Suprapubic skin (tissue), 4 donors: ENCODE results near the gene TNFAIP8L2. TPM values are rescaled to one million over a fixed set of nuclear protein-coding genes. Genes with fewer than 3 reads are reported as not detected.

Source experiments
- DNase-seq, 2 donors: peaks; one replicate each; pipeline ENCODE4 v3.0.0-alpha.2; 2019; ENCODE audit warnings: low spot score in 2 of 2
- H3K27ac ChIP-seq: fragments of 200-600 bp; sonication (generic); one replicate; pipeline ENCODE4 v1.5.1; 2019
- H3K27me3 ChIP-seq: fragments of 200-600 bp; sonication (generic); one replicate; pipeline ENCODE4 v1.5.1; 2019
- H3K36me3 ChIP-seq: fragments of 200-600 bp; sonication (generic); one replicate; pipeline ENCODE4 v1.5.1; 2019
- H3K4me1 ChIP-seq: fragments of 200-600 bp; sonication (generic); one replicate; pipeline ENCODE4 v1.5.1; 2019
- H3K4me3 ChIP-seq: fragments of 200-600 bp; sonication (generic); one replicate; pipeline ENCODE4 v1.5.1; 2019; ENCODE audit warnings: mild to moderate bottlenecking
- H3K9me3 ChIP-seq: fragments of 200-600 bp; sonication (generic); one replicate; pipeline ENCODE4 v1.5.1; 2019
- EP300 ChIP-seq: sonication (generic); formaldehyde crosslinking; IDR thresholded peaks from one replicate; pipeline ENCODE4 v1.6.1; 2017; ENCODE audit warnings: antibody characterized with exemption
- POLR2A ChIP-seq, 2 donors: fragments of 450-650 bp; IDR thresholded peaks; one replicate each; pipeline ENCODE4 v1.6.1; 2017; ENCODE audit warnings: antibody characterized with exemption in 2 of 2, mild to moderate bottlenecking in 2 of 2, moderate library complexity in 2 of 2
- POLR2AphosphoS5 ChIP-seq, 3 donors: sonication (generic); formaldehyde crosslinking; IDR thresholded peaks; one replicate each; pipeline ENCODE4 v1.6.1; 2017; ENCODE audit warnings: antibody characterized with exemption in 3 of 3
- WGBS: methylation state at CpG from one replicate; pipeline ENCODE4 v1.1.5; 2018; 5-methylcytosine and 5-hydroxymethylcytosine counted together
- total RNA-seq, 4 donors: library from RNA; depleted of rRNA; stranded (reverse); fragments of >200 nt; gene quantifications; one replicate each; pipeline ENCODE4 v1.1.0, GENCODE V29; 2016
- TF ChIP-seq, protein P1 (sequence below), 2 donors: fragments of 200-600 bp in 1 of 2; fragments of 450-650 bp in 1 of 2; sonication (generic) in 1 of 2; IDR thresholded peaks; one replicate each; pipeline ENCODE4 v1.5.1; 2016 to 2019; ENCODE audit warnings: antibody characterized with exemption in 2 of 2, mild to moderate bottlenecking in 1 of 2, moderate library complexity in 1 of 2

TNFAIP8L2 gene
- total RNA-seq, 4 donors from 2014 or later = 1.0 to 2.5 (median 1.5) TPM

DNA sequence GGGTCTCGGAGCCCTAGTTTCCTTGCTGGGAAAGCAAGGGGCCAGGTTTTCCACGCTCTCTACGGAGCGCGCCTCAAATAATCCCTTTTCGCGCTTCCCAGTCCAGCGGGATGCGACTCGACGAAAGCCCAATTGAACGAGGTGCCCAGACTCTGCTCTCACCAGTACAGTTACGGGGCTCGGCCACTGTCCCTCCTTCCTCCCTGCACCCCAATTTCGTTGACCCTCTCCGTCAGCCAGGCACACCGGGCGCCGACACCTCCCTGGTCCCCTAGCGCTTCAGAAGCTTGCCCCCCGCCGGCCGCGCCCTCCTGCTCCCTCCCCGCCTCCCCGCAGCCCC is 10.4 kb upstream of the TNFAIP8L2 start:
- no peaks in the 10 kb centered on the region for H3K27me3 ChIP-seq
- TF ChIP-seq, protein P1, sequence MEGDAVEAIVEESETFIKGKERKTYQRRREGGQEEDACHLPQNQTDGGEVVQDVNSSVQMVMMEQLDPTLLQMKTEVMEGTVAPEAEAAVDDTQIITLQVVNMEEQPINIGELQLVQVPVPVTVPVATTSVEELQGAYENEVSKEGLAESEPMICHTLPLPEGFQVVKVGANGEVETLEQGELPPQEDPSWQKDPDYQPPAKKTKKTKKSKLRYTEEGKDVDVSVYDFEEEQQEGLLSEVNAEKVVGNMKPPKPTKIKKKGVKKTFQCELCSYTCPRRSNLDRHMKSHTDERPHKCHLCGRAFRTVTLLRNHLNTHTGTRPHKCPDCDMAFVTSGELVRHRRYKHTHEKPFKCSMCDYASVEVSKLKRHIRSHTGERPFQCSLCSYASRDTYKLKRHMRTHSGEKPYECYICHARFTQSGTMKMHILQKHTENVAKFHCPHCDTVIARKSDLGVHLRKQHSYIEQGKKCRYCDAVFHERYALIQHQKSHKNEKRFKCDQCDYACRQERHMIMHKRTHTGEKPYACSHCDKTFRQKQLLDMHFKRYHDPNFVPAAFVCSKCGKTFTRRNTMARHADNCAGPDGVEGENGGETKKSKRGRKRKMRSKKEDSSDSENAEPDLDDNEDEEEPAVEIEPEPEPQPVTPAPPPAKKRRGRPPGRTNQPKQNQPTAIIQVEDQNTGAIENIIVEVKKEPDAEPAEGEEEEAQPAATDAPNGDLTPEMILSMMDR (IDR thresholded peaks at IDR 0.05) = no peak
- no peak for TF ChIP-seq POLR2A (IDR thresholded peaks at IDR 0.05)
- no peak for TF ChIP-seq POLR2AphosphoS5 (IDR thresholded peaks at IDR 0.05)
- TF ChIP-seq EP300 = no peak
- under 1% methylated on average over 22 of the region's 26 CpGs for WGBS
- no peak for DNase-seq
- peak overlapping the region; percentile 79 for H3K27ac ChIP-seq
- peaks cover 5% of the 10 kb centered on the region for H3K36me3 ChIP-seq
- H3K4me1 ChIP-seq = peaks cover 27% of the 10 kb centered on the region
- no peaks in the 10 kb centered on the region for H3K9me3 ChIP-seq
- peak overlapping the region; percentile 91 for H3K4me3 ChIP-seq

DNA sequence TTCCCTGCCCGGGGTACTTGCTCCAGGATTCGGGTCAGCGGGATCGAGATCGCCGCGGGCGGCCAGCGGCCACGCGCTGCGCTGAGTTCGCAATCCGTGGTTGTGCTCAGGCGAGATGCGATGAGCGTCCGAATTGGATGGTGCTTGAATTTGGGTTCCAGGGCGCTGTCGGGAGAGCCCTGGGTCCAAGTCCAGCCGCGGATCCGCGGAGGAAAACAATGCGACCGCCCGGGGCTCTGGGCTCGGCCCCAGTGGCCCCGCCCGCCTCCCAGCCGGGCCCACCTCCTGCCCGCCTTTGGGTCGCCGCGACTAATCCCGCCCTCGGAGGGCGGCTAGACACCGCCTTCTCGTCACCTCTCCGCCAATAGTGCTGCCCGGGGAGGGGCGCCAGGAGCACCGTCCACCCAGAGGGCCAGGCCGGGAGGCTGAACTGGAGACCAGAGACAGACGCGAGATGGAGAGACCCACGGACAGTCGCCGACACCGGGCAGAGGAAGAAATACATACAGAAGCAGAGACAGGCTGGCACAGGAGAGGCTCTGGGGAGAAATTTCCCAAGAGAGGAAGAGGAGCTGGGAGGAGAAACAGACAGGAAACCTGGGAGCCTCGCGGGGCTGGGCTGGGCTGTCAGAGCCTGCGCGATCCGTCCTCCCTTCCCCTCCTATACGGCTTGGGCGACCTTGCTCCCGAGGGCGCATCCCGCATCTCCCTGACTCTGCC is 9.9 kb upstream of the TNFAIP8L2 start, which contains the start of gene SEMA6C:
SEMA6C (minus strand) TSS at position 220 of the 720 bp plus-strand sequence. CDS start 4,010 bp downstream, outside the sequence.
- H3K4me1 ChIP-seq = peaks cover 27% of the 10 kb centered on the region
- WGBS = under 1% methylated on average over 26 of the region's 61 CpGs

DNA sequence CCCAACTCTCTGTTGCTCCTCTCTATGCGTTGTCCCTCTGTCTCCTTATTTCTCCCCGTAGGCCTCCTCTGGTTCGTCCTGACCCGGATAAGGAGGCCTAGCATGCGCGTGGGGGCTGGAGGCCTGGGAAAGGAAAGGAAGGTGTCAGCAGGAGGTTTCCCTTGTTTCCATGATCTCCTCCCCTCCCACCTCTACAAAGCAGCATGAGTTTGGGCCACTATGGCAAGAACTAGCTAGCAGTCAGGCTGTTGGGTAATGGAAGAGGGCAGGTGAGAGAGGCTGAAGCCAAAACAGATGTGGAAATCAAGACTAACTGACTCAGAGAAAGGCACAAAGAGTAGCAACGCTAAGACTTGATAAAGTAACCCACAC is 9.3 kb upstream of the TNFAIP8L2 start:
- H3K27me3 ChIP-seq = no peaks in the 10 kb centered on the region
- H3K9me3 ChIP-seq = no peaks in the 10 kb centered on the region
- peak overlapping the region; percentile 79 for H3K27ac ChIP-seq
- TF ChIP-seq POLR2AphosphoS5 (IDR thresholded peaks at IDR 0.05) = no peak
- TF ChIP-seq, protein P1 (IDR thresholded peaks at IDR 0.05) = no peak
- TF ChIP-seq POLR2A (IDR thresholded peaks at IDR 0.05) = no peak
- TF ChIP-seq EP300 = no peak
- DNase-seq = no peak
- H3K4me3 ChIP-seq = peak overlapping the region; percentile 91
- 10% methylated on average over 7 of the region's 7 CpGs for WGBS
- H3K4me1 ChIP-seq = peaks cover 27% of the 10 kb centered on the region
- H3K36me3 ChIP-seq = peaks cover 4% of the 10 kb centered on the region

More for the DNA sequence above, 9.9 kb upstream of the TNFAIP8L2 start, which contains the start of gene SEMA6C:
- H3K4me3 ChIP-seq = peak within 1 kb of the TSS; percentile 91
- no peaks in the 10 kb centered on the region for H3K9me3 ChIP-seq
- peak; percentile 96 to 97 for DNase-seq
- peak within 1 kb of the TSS; percentile 79 for H3K27ac ChIP-seq
- peaks cover 5% of the 10 kb centered on the region for H3K36me3 ChIP-seq
- H3K27me3 ChIP-seq = no peaks in the 10 kb centered on the region
- TF ChIP-seq EP300 (no peak), POLR2A (IDR thresholded peaks at IDR 0.05) (no peak), POLR2AphosphoS5 (IDR thresholded peaks at IDR 0.05) (no peak)
- TF ChIP-seq, protein P1 (IDR thresholded peaks at IDR 0.05) = no peak

DNA sequence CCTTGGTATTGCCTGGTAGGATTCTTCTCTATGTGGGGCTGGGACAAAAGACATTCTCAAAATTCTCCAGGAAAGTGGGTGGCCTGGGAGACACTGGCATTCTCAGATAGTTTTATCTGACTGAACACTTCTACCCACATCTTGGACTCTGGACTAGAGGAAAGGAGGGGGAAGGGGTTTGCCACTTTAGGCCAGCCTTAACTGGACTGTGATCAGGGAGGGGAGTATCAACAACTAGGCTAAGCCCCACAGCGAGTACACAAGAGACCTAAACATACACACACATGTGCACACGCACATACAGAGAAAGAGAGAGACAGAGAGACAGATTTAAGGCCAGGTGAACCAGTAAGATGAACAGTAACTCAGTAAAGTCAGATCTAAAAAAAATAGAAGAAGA is 8.8 kb upstream of the TNFAIP8L2 start:
- TF ChIP-seq, protein P1 (IDR thresholded peaks at IDR 0.05) = no peak
- no peak for TF ChIP-seq EP300
- no peak for TF ChIP-seq POLR2A (IDR thresholded peaks at IDR 0.05)
- no peak for TF ChIP-seq POLR2AphosphoS5 (IDR thresholded peaks at IDR 0.05)
- DNase-seq = peak in 1 of 2 donors; percentile 14
- WGBS = 94% methylated on average over 2 of the region's 2 CpGs
- Histone ChIP-seq H3K27me3 (no peaks in the 10 kb centered on the region), H3K4me3 (no peak overlapping the region), H3K9me3 (no peaks in the 10 kb centered on the region), H3K36me3 (no peaks in the 10 kb centered on the region), H3K27ac (peak overlapping the region; percentile 79), H3K4me1 (peaks cover 27% of the 10 kb centered on the region)

DNA sequence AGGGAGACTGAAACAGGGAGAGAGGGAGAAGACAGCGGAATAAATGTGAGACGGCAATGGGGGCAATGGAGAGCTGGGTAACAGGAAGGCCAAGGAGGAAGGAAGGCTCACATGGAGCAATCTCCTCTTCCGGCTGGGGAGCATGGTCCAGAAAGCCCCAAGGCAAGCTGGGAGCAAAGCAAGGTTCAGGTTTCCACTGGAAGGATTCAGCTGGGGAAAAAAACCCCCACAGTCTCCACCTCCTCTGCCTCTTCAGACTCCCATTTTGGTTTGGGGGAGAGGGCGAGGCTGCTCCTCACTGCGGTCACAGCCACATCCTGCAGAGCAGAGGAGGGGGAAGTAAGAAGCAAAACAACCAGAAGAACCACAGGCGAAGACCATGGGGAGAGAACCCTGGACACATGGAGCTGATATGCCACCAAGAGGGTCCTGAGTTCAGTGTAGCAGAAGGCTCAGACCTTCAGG is 650 bp downstream of the TNFAIP8L2 start:
- TF ChIP-seq POLR2A (IDR thresholded peaks at IDR 0.05) = no peak
- no peak for TF ChIP-seq EP300
- TF ChIP-seq, protein P1 (IDR thresholded peaks at IDR 0.05) = no peak
- no peak for TF ChIP-seq POLR2AphosphoS5 (IDR thresholded peaks at IDR 0.05)
- Histone ChIP-seq H3K27ac (no peak overlapping the region), H3K4me1 (peaks cover 14% of the 10 kb centered on the region), H3K36me3 (peaks cover 47% of the 10 kb centered on the region), H3K9me3 (no peaks in the 10 kb centered on the region), H3K27me3 (no peaks in the 10 kb centered on the region), H3K4me3 (peak overlapping the region; percentile 38)
- no peak for DNase-seq
- 78% methylated on average over 6 of the region's 6 CpGs for WGBS
